Tibial nerve (tissue), 4 donors: ENCODE results near the gene RCAN1.

Experiments
- CTCF ChIP-seq, 5 experiments: fragments of 200-600 bp in 3 of 5; fragments of 450-650 bp in 2 of 5; sonication (generic) in 3 of 5; IDR thresholded peaks; one replicate each; pipeline ENCODE4 v1.5.1; 2016 to 2019; ENCODE audit warnings: antibody characterized with exemption in 5 of 5, mild to moderate bottlenecking in 3 of 5, moderate library complexity in 2 of 5
- EP300 ChIP-seq, 2 donors: sonication (generic); formaldehyde crosslinking; IDR thresholded peaks; one replicate each; pipeline ENCODE4 v1.6.1; 2017; ENCODE audit warnings: antibody characterized with exemption in 2 of 2, mild to moderate bottlenecking in 1 of 2
- POLR2A ChIP-seq, 2 donors: fragments of 450-650 bp; IDR thresholded peaks; one replicate each; pipeline ENCODE4 v1.6.1; 2017; ENCODE audit warnings: antibody characterized with exemption in 2 of 2, mild to moderate bottlenecking in 2 of 2, moderate library complexity in 2 of 2

- TF ChIP-seq CTCF (IDR thresholded peaks at IDR 0.05) (no peak), POLR2A (IDR thresholded peaks at IDR 0.05) (no peak), EP300 (IDR thresholded peaks at IDR 0.05) (no peak)
Measured at GRCh38 chr21:34522284-34522683, 92.6 kb downstream of the RCAN1 start.
